GM19463 (cell line): ENCODE data around the gene APBA2.
A peak's percentile ranks its signal among the peaks of the same experiment; 100 is the strongest.
"Not testable (repeated sequence)": the region's sequence is repeated elsewhere in the genome, so short reads cannot be mapped to it uniquely, and the experiment has no call there.

Source experiments
- ATAC-seq: cut with Tn5 transposase; IDR thresholded peaks from one replicate; pipeline ENCODE4 v1.9.1; 2021; ENCODE audit warnings: mild to moderate bottlenecking, moderate library complexity; ENCODE audit not compliant: unreplicated experiment

Gene APBA2

DNA sequence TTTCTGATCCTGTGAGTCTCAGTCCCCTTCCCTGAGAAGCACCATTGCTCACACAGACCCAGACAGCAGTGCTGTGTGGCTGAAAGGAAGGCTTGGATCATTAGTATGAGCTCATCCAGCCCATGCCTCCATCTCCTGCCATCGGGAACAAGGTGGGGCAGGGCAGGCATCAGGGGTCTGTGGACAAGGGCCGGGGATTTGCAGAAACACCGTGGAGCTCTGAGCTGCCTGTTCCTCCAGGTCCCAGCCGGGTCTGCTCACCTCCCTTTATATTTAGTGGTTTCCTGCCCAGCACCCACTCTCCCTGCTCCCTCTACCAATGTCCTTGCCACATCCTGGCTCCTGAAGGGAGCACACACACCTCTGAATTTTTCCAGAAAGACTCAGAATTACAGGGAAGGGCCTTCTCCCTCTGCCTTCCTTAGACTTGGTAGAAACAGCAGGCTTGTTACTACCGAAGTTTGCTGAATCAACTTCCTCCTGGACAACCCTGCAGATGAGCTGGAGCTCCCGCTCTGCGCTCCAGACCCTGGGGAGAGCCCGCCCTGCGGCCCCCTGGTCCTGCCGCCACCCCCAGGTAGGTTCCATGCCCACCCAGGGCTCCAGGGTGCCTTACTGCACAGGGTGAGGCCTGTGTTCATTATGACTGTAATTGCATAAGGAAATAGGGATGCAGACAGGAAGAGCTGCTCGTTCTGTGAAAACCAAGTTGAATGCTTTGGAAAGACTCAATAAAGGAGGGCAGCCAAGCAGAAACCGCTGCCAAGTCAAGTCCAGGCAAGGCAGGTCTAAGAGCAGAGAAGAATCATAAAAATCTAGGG lies 255.7 kb downstream of the APBA2 start:
- no peak for ATAC-seq

DNA sequence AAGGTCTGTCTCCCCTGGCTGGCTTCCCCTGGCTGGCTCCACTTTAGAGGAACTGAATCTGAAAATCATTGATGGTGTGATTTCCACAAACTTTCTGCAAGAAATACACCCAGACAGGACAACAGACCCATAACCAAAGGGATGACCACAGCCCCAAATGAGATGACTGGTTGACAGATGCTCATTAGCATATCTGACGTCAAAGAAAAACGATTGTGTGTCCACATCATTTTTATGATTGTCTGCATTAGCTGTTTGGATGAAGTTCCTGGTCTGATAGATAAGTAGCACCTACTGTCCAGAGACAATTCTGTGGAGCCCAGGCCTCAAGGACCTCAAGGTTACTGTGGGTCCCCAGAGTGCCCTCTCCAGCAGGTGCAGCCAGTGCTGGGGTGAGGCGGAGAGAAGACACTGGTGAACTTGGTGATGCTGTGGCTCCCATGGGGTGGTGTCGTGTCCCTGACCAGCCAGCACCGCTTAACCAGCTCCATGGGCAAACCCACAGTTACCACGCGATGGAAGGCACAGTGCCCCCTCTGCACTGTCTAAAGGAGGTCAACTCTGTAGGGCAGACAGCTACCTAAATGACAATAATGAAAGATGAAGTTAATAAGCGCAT lies 256.5 kb downstream of the APBA2 start:
- peak; percentile 39 for ATAC-seq

DNA sequence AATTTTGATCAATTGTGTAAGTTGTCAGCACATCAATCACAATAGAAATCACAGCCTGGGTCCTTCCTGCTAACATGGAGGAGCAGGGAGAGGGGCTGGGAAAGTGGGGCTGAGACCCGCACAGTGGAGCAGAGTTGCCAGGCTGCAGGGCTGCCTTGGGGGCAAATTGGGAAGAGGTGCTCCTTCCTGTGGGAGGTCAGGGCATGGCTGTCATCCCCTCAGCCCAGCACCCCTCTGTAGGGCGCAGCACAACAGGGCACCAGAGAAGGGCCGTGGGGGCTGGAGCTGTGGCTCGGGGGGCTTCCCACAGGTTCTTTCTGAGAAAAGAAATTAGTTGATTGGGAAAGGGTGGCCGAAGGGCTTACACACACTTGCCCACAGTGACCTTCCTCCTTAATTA lies 257.5 kb downstream of the APBA2 start:
- no peak for ATAC-seq

DNA sequence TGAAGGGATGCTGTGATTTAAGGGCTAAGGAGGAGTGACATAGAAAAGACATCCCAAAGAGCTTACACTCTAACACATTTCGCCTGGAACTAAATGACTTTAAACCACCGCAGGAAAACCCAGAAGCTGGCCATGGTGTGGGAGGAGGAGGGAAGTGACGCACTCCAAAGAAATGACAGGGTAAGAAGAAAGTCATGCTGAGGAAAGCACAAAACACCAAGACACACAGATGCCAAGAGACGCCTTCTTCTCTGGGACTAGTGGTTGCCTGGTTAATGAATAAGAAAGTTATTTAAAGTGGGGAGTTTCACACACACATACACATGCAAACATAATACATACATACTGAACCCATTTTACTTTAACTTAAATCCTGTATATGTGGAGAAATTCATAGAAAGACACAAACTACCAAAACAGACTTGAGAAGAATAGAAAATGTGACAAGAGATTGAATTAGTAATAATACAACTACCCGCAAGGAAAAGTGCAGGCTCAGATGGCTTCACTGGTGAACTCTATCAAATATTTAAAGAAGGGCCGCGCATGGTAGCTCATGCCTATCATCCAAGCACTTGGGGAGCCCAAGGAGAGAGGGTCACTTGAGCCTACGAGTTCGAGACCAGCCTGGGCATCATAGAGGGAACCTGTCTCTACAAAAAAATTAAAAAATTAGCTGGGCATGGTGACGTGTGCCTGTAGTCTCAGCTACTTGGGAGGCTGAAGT lies 258.3 kb downstream of the APBA2 start:
- ATAC-seq: peak; percentile 55

DNA sequence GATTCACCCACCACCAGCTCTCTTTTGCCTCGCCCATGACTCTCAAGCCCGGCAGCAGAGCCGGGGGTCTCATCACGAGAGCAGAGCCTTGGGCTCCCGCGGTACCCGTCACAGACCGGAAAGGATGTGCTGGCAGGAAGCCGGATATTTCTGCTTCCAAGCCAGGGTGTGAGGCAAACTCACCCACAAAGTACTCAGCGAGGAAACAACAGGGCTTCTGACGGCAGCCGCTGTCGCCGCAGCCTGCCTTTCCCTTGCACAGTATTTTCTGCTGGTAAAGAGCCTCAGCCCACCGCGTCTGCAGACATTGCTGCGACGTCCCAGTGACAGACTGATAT lies 263.9 kb downstream of the APBA2 start:
- ATAC-seq: no peak

DNA sequence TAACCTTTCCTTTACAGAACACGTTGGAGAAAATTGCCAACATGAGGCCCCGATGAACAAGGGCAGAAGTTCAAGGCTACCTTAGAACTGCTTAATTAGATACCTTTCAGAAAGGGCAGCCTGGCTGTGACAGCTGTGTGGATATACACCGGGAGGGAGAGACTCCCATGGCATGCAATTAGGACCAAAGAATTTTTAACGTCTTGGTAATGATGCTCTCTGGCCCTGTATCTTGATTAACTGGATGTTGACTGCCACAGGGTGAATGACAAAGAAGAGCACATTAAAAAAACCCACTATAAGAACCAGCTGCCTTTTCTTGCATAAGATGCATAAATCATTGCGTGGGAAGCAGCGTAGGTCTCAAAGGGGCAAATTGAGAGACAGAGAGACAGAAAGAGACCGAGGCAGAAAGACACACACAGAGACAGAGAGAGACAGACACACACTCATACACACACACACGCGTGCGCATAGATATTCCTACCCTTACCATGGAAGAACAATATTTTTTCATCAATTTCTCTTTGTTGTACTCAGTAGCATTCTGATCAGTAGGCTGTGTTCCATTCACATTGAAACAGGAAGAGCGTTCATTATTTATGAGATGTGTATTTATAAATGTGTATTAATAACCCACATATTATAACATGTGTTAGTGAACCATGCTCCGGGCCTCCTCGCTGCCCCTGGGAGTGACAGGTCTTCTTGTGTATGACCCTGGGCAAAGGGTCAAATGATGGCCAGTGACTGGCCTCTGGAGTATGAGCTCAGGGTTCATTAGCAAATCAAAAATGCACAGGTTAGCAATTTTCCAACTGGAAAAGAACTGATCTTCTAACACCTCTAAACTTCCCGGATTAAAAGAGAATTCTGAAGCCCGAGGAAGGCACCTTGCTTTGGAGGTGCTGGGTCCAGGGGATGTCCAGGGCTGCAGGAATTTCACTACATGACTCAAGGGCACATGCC lies 265.0 kb downstream of the APBA2 start:
- no peak for ATAC-seq

DNA sequence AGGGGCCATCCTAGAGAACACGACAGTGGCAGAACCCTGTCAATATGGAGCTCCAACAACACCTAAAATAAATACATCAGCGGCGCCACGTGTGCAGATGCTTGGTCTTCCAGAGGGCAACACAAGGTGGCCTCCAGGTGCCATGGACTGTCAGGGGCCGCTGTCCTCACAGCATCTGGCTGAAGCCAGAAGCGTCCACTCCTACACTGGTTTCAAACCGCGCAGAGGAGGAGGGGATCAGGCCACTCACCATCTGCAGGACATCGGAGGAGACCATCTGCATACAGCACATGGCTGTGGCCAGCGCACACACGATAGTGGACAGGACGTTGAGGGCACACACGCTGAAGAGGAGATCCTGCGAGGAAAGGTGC lies 265.7 kb downstream of the APBA2 start:
- no peak for ATAC-seq

DNA sequence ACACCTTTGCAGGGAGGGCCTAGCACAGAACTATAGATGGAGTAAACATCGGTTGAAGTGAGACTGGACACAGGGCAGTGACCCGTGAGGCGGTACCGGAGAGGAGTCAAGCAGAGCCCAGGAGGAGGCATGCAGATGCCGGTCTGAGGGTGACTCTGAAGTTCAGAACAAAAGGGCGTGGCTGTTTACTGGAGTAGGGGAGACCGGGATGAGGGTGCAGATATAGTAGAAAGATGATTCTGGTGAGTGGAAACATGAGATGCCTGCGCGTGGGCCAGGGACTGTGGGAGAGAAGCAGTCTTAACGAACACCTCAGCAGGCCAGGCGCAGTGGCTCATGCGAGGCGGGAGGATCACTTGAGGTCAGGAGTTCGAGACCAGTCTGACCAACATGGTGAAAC lies 270.7 kb downstream of the APBA2 start:
- ATAC-seq: no peak

DNA sequence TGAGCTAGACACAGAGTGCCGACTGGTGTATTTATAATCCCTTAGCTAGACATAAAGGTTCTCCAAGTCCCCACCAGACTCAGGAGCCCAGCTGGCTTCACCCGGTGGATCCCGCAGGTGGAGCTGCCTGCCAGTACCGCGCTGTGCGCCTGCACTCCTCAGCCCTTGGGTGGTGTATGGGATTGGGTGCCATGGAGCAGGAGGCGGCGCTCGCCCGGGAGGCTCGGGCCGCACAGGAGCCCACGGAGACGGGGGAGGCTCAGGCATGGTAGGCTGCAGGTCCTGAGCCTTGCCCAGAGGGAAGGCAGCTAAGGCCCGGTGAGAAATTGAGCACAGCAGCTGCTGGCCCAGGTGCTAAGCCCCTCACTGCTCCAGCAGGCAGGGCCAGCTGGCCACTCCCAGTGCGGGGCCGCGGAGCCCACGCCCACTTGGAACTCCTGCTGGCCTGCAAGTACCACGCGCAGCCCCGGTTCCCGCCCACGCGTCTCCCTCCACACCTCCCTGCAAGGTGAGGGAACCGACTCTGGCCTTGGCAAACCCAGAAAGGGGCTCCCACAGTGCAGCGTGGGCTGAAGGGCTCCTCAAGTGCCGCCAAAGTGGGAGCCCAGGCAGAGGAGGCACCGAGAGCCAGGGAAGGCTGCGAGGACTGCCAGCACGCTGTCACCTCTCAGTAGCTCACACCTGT lies 274.1 kb downstream of the APBA2 start:
- ATAC-seq: no peak

DNA sequence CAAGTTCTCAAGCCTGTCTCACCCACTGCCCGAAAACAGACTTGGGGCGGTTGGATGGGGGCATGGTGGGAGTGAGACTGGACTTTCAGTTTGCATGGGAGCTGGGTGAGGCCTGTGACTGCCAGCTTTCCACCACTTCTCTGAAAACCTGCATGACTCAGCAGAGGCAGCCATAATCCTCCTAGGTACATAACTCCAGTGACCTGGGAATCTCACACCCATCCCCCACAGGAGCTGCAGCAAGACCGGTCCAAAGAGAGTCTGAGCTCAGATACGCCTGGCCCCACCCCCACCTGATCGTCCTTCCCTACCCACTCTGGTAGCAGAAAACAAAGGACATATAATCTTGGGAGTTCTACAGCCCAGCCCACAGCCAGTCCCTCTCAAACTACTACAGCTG lies 276.6 kb downstream of the APBA2 start:
- no peak for ATAC-seq

DNA sequence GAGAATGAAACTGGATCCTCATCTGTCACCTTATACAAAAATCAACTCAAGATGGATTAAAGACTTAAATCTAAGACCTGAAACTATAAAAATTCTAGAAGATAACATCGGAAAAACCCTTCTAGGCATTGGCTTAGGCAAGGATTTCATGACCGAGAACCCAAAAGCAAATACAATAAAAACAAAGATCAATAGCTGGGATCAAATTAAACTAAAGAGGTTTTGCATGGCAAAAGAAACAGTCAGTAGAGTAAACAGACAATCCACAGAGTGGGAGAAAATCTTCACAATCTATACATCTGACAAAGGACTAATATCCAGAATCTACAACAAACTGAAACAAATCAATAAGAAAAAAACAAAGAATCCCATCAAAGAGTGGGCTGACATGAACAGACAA lies 281.3 kb downstream of the APBA2 start:
- not testable (repeated sequence) for ATAC-seq
